Panc1 (cell line): ENCODE data around the gene PTPRJ. TPM values are rescaled to one million over a fixed set of nuclear protein-coding genes. Genes with fewer than 3 reads are reported as not detected.

Experiments
- ATAC-seq: fragments of 200-7000 bp; cut with Tn5 transposase; 2 replicates; pipeline ENCODE4 v1.9.1; 2020; ENCODE audit warnings: mild to moderate bottlenecking, moderate library complexity
- BruUV-seq: library from RNA; stranded (reverse); fragments of 400-500 nt; replicated peaks from 2 replicates; lab custom pipeline; 2021; lab: Mats Ljungman, UMichigan
- CTCF ChIA-PET: fragments of 300-600 bp; sonication (Branson Sonifier 250); formaldehyde crosslinking; loops from one replicate; lab custom pipeline; 2022; ENCODE audit warnings: antibody characterized with exemption; lab: Charles Lee
- POLR2A ChIA-PET: fragments of 300-600 bp; sonication (Branson Sonifier 250); formaldehyde crosslinking; loops from one replicate; lab custom pipeline; 2022; ENCODE audit warnings: antibody characterized with exemption; lab: Charles Lee
- DNase-seq: peaks from one replicate; pipeline ENCODE4 v3.0.0-alpha.2; 2010; ENCODE audit warnings: low read depth, low spot score
- H3K27ac ChIP-seq: 2 replicates; pipeline ENCODE4 v1.5.1; 2011; ENCODE audit warnings: mild to moderate bottlenecking, low read length, inconsistent platforms
- H3K27me3 ChIP-seq: fragments of 200-500 bp; sonication (Bioruptor generic); 2 replicates; pipeline ENCODE4 v1.6.0; 2014; ENCODE audit warnings: low read length, inconsistent platforms; ENCODE audit not compliant: control insufficient read depth, insufficient read depth
- H3K36me3 ChIP-seq: fragments of 200-500 bp; sonication (Bioruptor generic); 2 replicates; pipeline ENCODE4 v1.5.1; 2014; ENCODE audit warnings: inconsistent platforms, mild to moderate bottlenecking, low read length, moderate library complexity; ENCODE audit not compliant: control insufficient read depth, insufficient read depth
- H3K4me1 ChIP-seq: 2 replicates; pipeline ENCODE4 v1.5.1; 2011; ENCODE audit warnings: inconsistent platforms, mild to moderate bottlenecking, low read length, moderate library complexity; ENCODE audit not compliant: control insufficient read depth, insufficient read depth
- H3K4me3 ChIP-seq, 2 experiments: 2 replicates each; pipeline ENCODE4 v1.5.1; 2011 to 2012; ENCODE audit warnings: low read depth in 2 of 2, low read length in 2 of 2, mild to moderate bottlenecking in 2 of 2, inconsistent platforms in 1 of 2, moderate library complexity in 1 of 2
- H3K9me3 ChIP-seq: fragments of 200-500 bp; sonication (Bioruptor generic); 2 replicates; pipeline ENCODE4 v1.5.1; 2014; ENCODE audit warnings: low read depth, mild to moderate bottlenecking, inconsistent platforms, low read length, moderate library complexity; ENCODE audit not compliant: control insufficient read depth, insufficient read depth
- CTCF ChIP-seq: fragments of 450-650 bp; IDR thresholded peaks from 2 replicates; pipeline ENCODE4 v1.5.1; 2017; ENCODE audit warnings: mild to moderate bottlenecking
- POLR2AphosphoS5 ChIP-seq: IDR thresholded peaks from 2 replicates; pipeline ENCODE4 v1.6.1; 2012; ENCODE audit warnings: mild to moderate bottlenecking, low read depth, low read length, moderate library complexity
- SIN3A ChIP-seq: IDR thresholded peaks from 2 replicates; pipeline ENCODE4 v1.6.1; 2012; ENCODE audit warnings: low read depth, mild to moderate bottlenecking, low read length, moderate library complexity, borderline replicate concordance; ENCODE audit not compliant: insufficient read depth
- TCF7L2 ChIP-seq: IDR thresholded peaks from 2 replicates; pipeline ENCODE4 v1.6.1; 2011; ENCODE audit warnings: mild to moderate bottlenecking, low read depth, low read length, inconsistent platforms
- in situ Hi-C: cut with HindIII; loops from 2 replicates; pipeline ENCODE4 v1.10.0; 2016; ENCODE audit warnings: low sequenced_read_pairs, low pct_unique_long_range_greater_than_20kb
- intact Hi-C: fragments of 100-400 bp; cut with micrococcal nuclease; formaldehyde crosslinking; loops from one replicate; pipeline ENCODE4 v1.10.0; 2022; ENCODE audit not compliant: unreplicated experiment
- total RNA-seq: library from RNA; stranded (reverse); gene quantifications from one replicate; pipeline ENCODE4 v1.2.1, GENCODE V29; 2021; ENCODE audit not compliant: unreplicated experiment
- TF ChIP-seq, protein P1 (sequence below), 2 experiments: IDR thresholded peaks; 2 replicates each; pipeline ENCODE4 v1.6.1; 2011 to 2012; ENCODE audit warnings: low read depth in 2 of 2, control low read depth in 1 of 2, low read length in 1 of 2, mild to moderate bottlenecking in 1 of 2, moderate library complexity in 1 of 2; ENCODE audit not compliant: insufficient read depth in 1 of 2

The PTPRJ gene
- total RNA-seq, 1 experiment from 2014 or later = 73.6 TPM

GRCh38 chr11:48099916-48100446 lies 119.6 kb downstream of the PTPRJ start:
- ChIA-PET CTCF (interaction anchor here (0.7 kb wide), 1 partner anchor 126 kb away, joined by 7 read pairs; no protein-coding TSS in a partner anchor), POLR2A (no interaction called here)
- ATAC-seq (no peak), DNase-seq (no peak)
- in situ Hi-C loops (no loop called here), intact Hi-C loops (no loop called here)
- no peaks in the 10 kb centered on the region for H3K9me3 ChIP-seq
- BruUV-seq = no TSS peak
- H3K4me3 ChIP-seq = no peak overlapping the region
- H3K27ac ChIP-seq = no peak overlapping the region
- H3K27me3 ChIP-seq = no peaks in the 10 kb centered on the region
- no peaks in the 10 kb centered on the region for H3K36me3 ChIP-seq
- peaks cover 25% of the 10 kb centered on the region for H3K4me1 ChIP-seq
- TF ChIP-seq, protein P1, sequence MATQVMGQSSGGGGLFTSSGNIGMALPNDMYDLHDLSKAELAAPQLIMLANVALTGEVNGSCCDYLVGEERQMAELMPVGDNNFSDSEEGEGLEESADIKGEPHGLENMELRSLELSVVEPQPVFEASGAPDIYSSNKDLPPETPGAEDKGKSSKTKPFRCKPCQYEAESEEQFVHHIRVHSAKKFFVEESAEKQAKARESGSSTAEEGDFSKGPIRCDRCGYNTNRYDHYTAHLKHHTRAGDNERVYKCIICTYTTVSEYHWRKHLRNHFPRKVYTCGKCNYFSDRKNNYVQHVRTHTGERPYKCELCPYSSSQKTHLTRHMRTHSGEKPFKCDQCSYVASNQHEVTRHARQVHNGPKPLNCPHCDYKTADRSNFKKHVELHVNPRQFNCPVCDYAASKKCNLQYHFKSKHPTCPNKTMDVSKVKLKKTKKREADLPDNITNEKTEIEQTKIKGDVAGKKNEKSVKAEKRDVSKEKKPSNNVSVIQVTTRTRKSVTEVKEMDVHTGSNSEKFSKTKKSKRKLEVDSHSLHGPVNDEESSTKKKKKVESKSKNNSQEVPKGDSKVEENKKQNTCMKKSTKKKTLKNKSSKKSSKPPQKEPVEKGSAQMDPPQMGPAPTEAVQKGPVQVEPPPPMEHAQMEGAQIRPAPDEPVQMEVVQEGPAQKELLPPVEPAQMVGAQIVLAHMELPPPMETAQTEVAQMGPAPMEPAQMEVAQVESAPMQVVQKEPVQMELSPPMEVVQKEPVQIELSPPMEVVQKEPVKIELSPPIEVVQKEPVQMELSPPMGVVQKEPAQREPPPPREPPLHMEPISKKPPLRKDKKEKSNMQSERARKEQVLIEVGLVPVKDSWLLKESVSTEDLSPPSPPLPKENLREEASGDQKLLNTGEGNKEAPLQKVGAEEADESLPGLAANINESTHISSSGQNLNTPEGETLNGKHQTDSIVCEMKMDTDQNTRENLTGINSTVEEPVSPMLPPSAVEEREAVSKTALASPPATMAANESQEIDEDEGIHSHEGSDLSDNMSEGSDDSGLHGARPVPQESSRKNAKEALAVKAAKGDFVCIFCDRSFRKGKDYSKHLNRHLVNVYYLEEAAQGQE (IDR thresholded peaks at IDR 0.05; ENCODE audit: insufficient read depth in 1 of 2, low read depth in 2 of 2, low read length in 1 of 2) = no peak
- TF ChIP-seq POLR2AphosphoS5 (no peak), SIN3A (no peak)

GRCh38 chr11:48101044-48101733 lies 120.8 kb downstream of the PTPRJ start:
- in situ Hi-C loops = no loop called here
- no TSS peak for BruUV-seq
- ATAC-seq (no peak), DNase-seq (no peak)
- no peaks in the 10 kb centered on the region for H3K9me3 ChIP-seq
- ChIA-PET CTCF (no interaction called here), POLR2A (interaction anchor here (0.6 kb wide), 2 partner anchors 210 to 1517 kb away, joined by 3 to 5 read pairs; no protein-coding TSS in a partner anchor)
- no peaks in the 10 kb centered on the region for H3K36me3 ChIP-seq
- TF ChIP-seq TCF7L2 (no peak), CTCF (no peak), SIN3A (no peak), POLR2AphosphoS5 (no peak)
- TF ChIP-seq, protein P1 (IDR thresholded peaks at IDR 0.05; ENCODE audit: insufficient read depth in 1 of 2, low read depth in 2 of 2, low read length in 1 of 2) = no peak
- no peak overlapping the region for H3K27ac ChIP-seq
- H3K4me1 ChIP-seq = peaks cover 23% of the 10 kb centered on the region
- intact Hi-C loops = no loop called here
- no peak overlapping the region for H3K4me3 ChIP-seq
- no peaks in the 10 kb centered on the region for H3K27me3 ChIP-seq
